HepG2 (cell line): ENCODE data around the gene LHFPL6. TPM values are rescaled to one million over a fixed set of nuclear protein-coding genes. Genes with fewer than 3 reads are reported as not detected.

Experiments
- ATAC-seq: fragments of 200-7000 bp; cut with Tn5 transposase; 3 replicates; pipeline ENCODE4 v1.9.1; 2020; ENCODE audit warnings: mild to moderate bottlenecking, moderate library complexity
- BruUV-seq: library from RNA; stranded (reverse); fragments of 400-500 nt; replicated peaks from 2 replicates; lab custom pipeline; 2021; lab: Mats Ljungman, UMichigan
- CTCF ChIA-PET: fragments of 300-600 bp; formaldehyde crosslinking; extraction: SDS; loops from one replicate; lab custom pipeline; 2021; ENCODE audit warnings: low total read pairs, inconsistent platforms, low intra/inter-chr PET ratio; lab: Yijun Ruan, JAX
- POLR2A ChIA-PET: fragments of 350-600 bp; sonication (Branson Sonifier 250); formaldehyde crosslinking; loops from one replicate; lab custom pipeline; 2020; ENCODE audit warnings: antibody characterized with exemption, inconsistent platforms; lab: Yijun Ruan, JAX
- DNase-seq: peaks from one replicate; pipeline ENCODE4 v3.0.0-alpha.2; 2015; ENCODE audit warnings: low spot score
- FAIRE-seq: peaks from 3 replicates; lab custom pipeline; 2011; peaks lifted over from hg19 to GRCh38; lab: Jason Lieb, UNC
- H2AFZ ChIP-seq: one replicate; pipeline ENCODE4 v1.6.1; 2011; ENCODE audit warnings: low read length, inconsistent platforms
- H3K27ac ChIP-seq: fragments of 300-600 bp; 3 replicates; pipeline ENCODE4 v1.8.0; 2011; ENCODE audit warnings: mixed run types, mild to moderate bottlenecking, mixed read lengths, low read length, inconsistent platforms; ENCODE audit not compliant: insufficient read depth; ENCODE audit errors: extremely low read length
- H3K27me3 ChIP-seq, 2 experiments: fragments of 200-600 bp in 1 of 2; 2 replicates in 1 of 2; 3 replicates in 1 of 2; pipeline versions ENCODE4 v1.6.0 to v1.8.0; 2011; ENCODE audit warnings: low read length in 2 of 2, mild to moderate bottlenecking in 2 of 2, moderate library complexity in 2 of 2, inconsistent platforms in 1 of 2; ENCODE audit not compliant: insufficient read depth in 2 of 2, control insufficient read depth in 1 of 2
- H3K36me3 ChIP-seq, 2 experiments: fragments of 200-600 bp in 1 of 2; replicated peaks in 1 of 2; 2 replicates in 1 of 2; 3 replicates in 1 of 2; pipeline versions ENCODE4 v1.5.1 to v1.8.0; 2011; ENCODE audit warnings: low read length in 2 of 2, inconsistent platforms in 1 of 2; ENCODE audit not compliant: insufficient read depth in 2 of 2, control insufficient read depth in 1 of 2
- H3K4me1 ChIP-seq: 2 replicates; pipeline ENCODE4 v1.5.1; 2012; ENCODE audit warnings: low read length, inconsistent platforms; ENCODE audit not compliant: insufficient read depth
- H3K4me2 ChIP-seq: 2 replicates; pipeline ENCODE4 v1.6.0; 2011; ENCODE audit warnings: low read depth, low read length, inconsistent platforms
- H3K4me3 ChIP-seq, 3 experiments: fragments of 200-600 bp in 1 of 3; sonication (generic), shearing (Covaris generic) in 1 of 3; replicated peaks in 1 of 3; 2 replicates each; pipeline ENCODE4 v1.5.1; 2011 to 2016; ENCODE audit warnings: low read length in 3 of 3, inconsistent platforms in 2 of 3, low read depth in 2 of 3, mild to moderate bottlenecking in 2 of 3, control low read depth in 1 of 3, mixed read lengths in 1 of 3; ENCODE audit not compliant: insufficient read depth in 1 of 3
- H3K79me2 ChIP-seq: one replicate; pipeline ENCODE4 v1.6.1; 2011; ENCODE audit warnings: low read length, inconsistent platforms; ENCODE audit not compliant: insufficient read depth
- H3K9ac ChIP-seq: 2 replicates; pipeline ENCODE4 v1.6.0; 2011; ENCODE audit warnings: mild to moderate bottlenecking, low read depth, low read length, inconsistent platforms; ENCODE audit not compliant: insufficient read depth
- H3K9me3 ChIP-seq: 2 replicates; pipeline ENCODE4 v1.5.1; 2012; ENCODE audit warnings: mild to moderate bottlenecking, low read length
- H4K20me1 ChIP-seq: 2 replicates; pipeline ENCODE4 v1.6.0; 2011; ENCODE audit warnings: inconsistent platforms, mild to moderate bottlenecking, low read length, moderate library complexity; ENCODE audit not compliant: insufficient read depth
- E2F2 ChIP-seq: sonication (generic); formaldehyde crosslinking; IDR thresholded peaks from 2 replicates; pipeline ENCODE4 v1.4.0; 2020; ENCODE audit warnings: missing genetic modification reagents, borderline replicate concordance
- HNRNPLL ChIP-seq: fragments of 200-400 bp; formaldehyde crosslinking; IDR thresholded peaks from 2 replicates; pipeline ENCODE4 v1.6.1; 2017; ENCODE audit warnings: mild to moderate bottlenecking, low read depth, low read length; ENCODE audit not compliant: poor library complexity, severe bottlenecking
- REST ChIP-seq, 2 experiments: IDR thresholded peaks; 2 replicates each; pipeline ENCODE4 v1.6.1; 2011 to 2012; ENCODE audit warnings: low read length in 2 of 2, borderline replicate concordance in 1 of 2, low read depth in 1 of 2, mild to moderate bottlenecking in 1 of 2, moderate library complexity in 1 of 2
- SRY ChIP-seq: sonication (generic); formaldehyde crosslinking; IDR thresholded peaks from 2 replicates; pipeline ENCODE4 v1.8.0; 2022; ENCODE audit warnings: mild to moderate bottlenecking, missing genetic modification reagents
- XRCC5 ChIP-seq: fragments of 200-400 bp; formaldehyde crosslinking; optimal IDR thresholded peaks from 2 replicates; pipeline ENCODE3; 2017; ENCODE audit warnings: mild to moderate bottlenecking, low read length
- ZNF615 ChIP-seq: sonication (generic); formaldehyde crosslinking; IDR thresholded peaks from 2 replicates; pipeline ENCODE4 v1.5.0; 2020; ENCODE audit warnings: mild to moderate bottlenecking, missing genetic modification reagents, borderline replicate concordance
- WGBS: methylation state at CpG from one replicate; pipeline ENCODE4 v1.1.6; 2017; ENCODE audit warnings: low lambda C conversion rate; 5-methylcytosine and 5-hydroxymethylcytosine counted together
- in situ Hi-C: cut with HindIII; loops from 2 replicates; pipeline ENCODE4 v1.10.0; 2017; ENCODE audit warnings: low pct_unique_long_range_greater_than_20kb; ENCODE audit not compliant: extremely low pct_ligation_motif_present
- intact Hi-C: fragments of 100-400 bp; cut with micrococcal nuclease; formaldehyde crosslinking; loops from one replicate; pipeline ENCODE4 v1.10.0; 2022; ENCODE audit not compliant: unreplicated experiment
- polyA plus RNA-seq, 8 experiments: library from polyadenylated mRNA; depleted of rRNA in 3 of 8; stranded (reverse) in 7 of 8; unstranded in 1 of 8; fragments of >200 nt; fragmentation: Illumina TruSeq in 4 of 8; extraction: Trizol in 4 of 8; gene quantifications; 2 replicates each; pipeline versions ENCODE4 v1.2.1 to v1.2.3, GENCODE V29; 2011 to 2016; ENCODE audit warnings: low read depth in 4 of 8, missing spikeins in 1 of 8, mixed read lengths in 1 of 8; ENCODE audit not compliant: insufficient read depth in 1 of 8
- total RNA-seq, 5 experiments: library from RNA; depleted of rRNA; stranded (reverse); fragments of >200 nt; fragmentation: Illumina TruSeq; extraction: Trizol; gene quantifications; 2 replicates each; pipeline ENCODE4 v1.2.3, GENCODE V29; 2016; ENCODE audit warnings: low read depth in 1 of 5

The LHFPL6 gene
- total and polyA plus RNA-seq, 2 of the 13 experiments (the other 11 are each of a cell fraction or from before 2014, with no cell fraction given): not detected

GRCh38 chr13:39374741-39375189 lies 228.2 kb downstream of the LHFPL6 start:
- H3K4me1 ChIP-seq: no peaks in the 10 kb centered on the region
- 35% methylated on average over 3 of the region's 3 CpGs for WGBS
- CTCF ChIA-PET: no interaction called here
- no peaks in the 10 kb centered on the region for H3K9me3 ChIP-seq
- BruUV-seq: no TSS peak
- intact Hi-C loops: no loop called here
- H3K36me3 ChIP-seq: no peaks in the 10 kb centered on the region
- FAIRE-seq: no peak
- H4K20me1 ChIP-seq: no peaks in the 10 kb centered on the region
- no peaks in the 10 kb centered on the region for H3K79me2 ChIP-seq
- no peak for ATAC-seq
- no peak overlapping the region for H3K9ac ChIP-seq
- H3K4me2 ChIP-seq: no peak overlapping the region
- DNase-seq: no peak
- no peak overlapping the region for H3K27ac ChIP-seq
- H3K4me3 ChIP-seq: no peak overlapping the region
- POLR2A ChIA-PET: no interaction called here
- no peak for TF ChIP-seq ZNF615 (CRISPR knock-in tag)
- no peak for TF ChIP-seq HNRNPLL
- no peak for TF ChIP-seq E2F2
- TF ChIP-seq SRY (CRISPR knock-in tag): no peak
- TF ChIP-seq REST (IDR thresholded peaks at IDR 0.05; ENCODE audit: borderline replicate concordance in 1 of 2, low read depth in 1 of 2, low read length in 2 of 2): no peak
- no peak for TF ChIP-seq XRCC5
- in situ Hi-C loops: no loop called here
- no peaks in the 10 kb centered on the region; a peak in 1 of 5 replicates for H3K27me3 ChIP-seq
- H2AFZ ChIP-seq: no peak overlapping the region
